Measurements from ENCODE around the gene TAOK1.
A peak's percentile ranks its signal among the peaks of the same experiment; 100 is the strongest.

GRCh38 chr17:29579866-29580771 lies 190.0 kb downstream of the TAOK1 start:
- TF ChIP-seq CTCF (IDR thresholded peaks at IDR 0.05) (peak; percentile 76 to 95 (median 93)), POLR2A (IDR thresholded peaks at IDR 0.05) (no peak)
